HEK293 (cell line): Measurements from ENCODE around the gene SCN10A.

Source experiments
- CTCF ChIA-PET: fragments of 350-600 bp; formaldehyde crosslinking; extraction: SDS; loops from one replicate; lab custom pipeline; 2021; ENCODE audit warnings: antibody characterized with exemption; lab: Yijun Ruan, JAX
- POLR2A ChIA-PET: fragments of 300-600 bp; formaldehyde crosslinking; extraction: SDS; loops from one replicate; lab custom pipeline; 2020; ENCODE audit warnings: antibody characterized with exemption, inconsistent platforms; lab: Yijun Ruan, JAX
- H3K27ac ChIP-seq: fragments of 200-500 bp; sonication (Bioruptor generic); 2 replicates; pipeline ENCODE4 v1.5.1; 2014; ENCODE audit warnings: low read depth, low read length, control low read depth, inconsistent platforms; ENCODE audit errors: extremely low read depth
- H3K36me3 ChIP-seq, 2 experiments: fragments of 200-500 bp in 1 of 2; sonication (Bioruptor generic) in 1 of 2; 1 replicate in 1 of 2; 2 replicates in 1 of 2; pipeline ENCODE4 v1.5.1; 2014 to 2017; ENCODE audit warnings: inconsistent platforms in 2 of 2, low read length in 2 of 2; ENCODE audit not compliant: control insufficient read depth in 2 of 2, insufficient read depth in 1 of 2
- H3K4me1 ChIP-seq: fragments of 200-500 bp; sonication (Bioruptor generic); 2 replicates; pipeline ENCODE4 v1.5.1; 2014; ENCODE audit warnings: mild to moderate bottlenecking, low read length, inconsistent platforms; ENCODE audit not compliant: control insufficient read depth, insufficient read depth
- H3K4me3 ChIP-seq: 2 replicates; pipeline ENCODE4 v1.5.1; 2011; ENCODE audit warnings: low read depth, mild to moderate bottlenecking, control low read depth, low read length, moderate library complexity
- H3K9me3 ChIP-seq: fragments of 200-500 bp; sonication (Bioruptor generic); 2 replicates; pipeline ENCODE4 v1.5.1; 2014; ENCODE audit warnings: low read depth, low read length, inconsistent platforms; ENCODE audit not compliant: control insufficient read depth, insufficient read depth
- BCL11B ChIP-seq: fragments of 450-650 bp; formaldehyde crosslinking; IDR thresholded peaks from 2 replicates; pipeline ENCODE4 v1.5.1; 2016; ENCODE audit warnings: low read depth, missing biosample characterization, missing genetic modification characterization
- KLF7 ChIP-seq: fragments of 450-650 bp; formaldehyde crosslinking; IDR thresholded peaks from 2 replicates; pipeline ENCODE4 v1.5.1; 2016; ENCODE audit warnings: missing biosample characterization, missing genetic modification characterization, borderline replicate concordance
- REPIN1 ChIP-seq: fragments of 450-650 bp; formaldehyde crosslinking; IDR thresholded peaks from 2 replicates; pipeline ENCODE4 v1.5.1; 2017; ENCODE audit warnings: missing biosample characterization, missing genetic modification characterization, low read depth
- SCRT1 ChIP-seq: fragments of 450-650 bp; formaldehyde crosslinking; IDR thresholded peaks from 2 replicates; pipeline ENCODE4 v1.5.1; 2016; ENCODE audit warnings: missing biosample characterization, missing genetic modification characterization, borderline replicate concordance
- ZNF140 ChIP-seq: fragments of 450-650 bp; formaldehyde crosslinking; IDR thresholded peaks from 2 replicates; pipeline ENCODE4 v1.5.1; 2016; ENCODE audit warnings: missing biosample characterization, missing genetic modification characterization
- ZNF146 ChIP-seq: fragments of 450-650 bp; formaldehyde crosslinking; IDR thresholded peaks from 2 replicates; pipeline ENCODE4 v1.5.1; 2016; ENCODE audit warnings: missing biosample characterization, missing genetic modification characterization
- ZNF184 ChIP-seq: fragments of 450-650 bp; IDR thresholded peaks from 2 replicates; pipeline ENCODE4 v1.5.1; 2018; ENCODE audit warnings: missing biosample characterization, mild to moderate bottlenecking, missing genetic modification characterization
- ZNF211 ChIP-seq: fragments of 450-650 bp; formaldehyde crosslinking; IDR thresholded peaks from 2 replicates; pipeline ENCODE4 v1.5.1; 2016; ENCODE audit warnings: low read depth, missing biosample characterization, missing genetic modification characterization
- ZNF223 ChIP-seq: fragments of 450-650 bp; formaldehyde crosslinking; IDR thresholded peaks from 2 replicates; pipeline ENCODE4 v1.5.1; 2016; ENCODE audit warnings: missing biosample characterization, missing genetic modification characterization
- ZNF311 ChIP-seq: fragments of 450-650 bp; formaldehyde crosslinking; IDR thresholded peaks from 2 replicates; pipeline ENCODE4 v1.5.1; 2017; ENCODE audit warnings: missing biosample characterization, missing genetic modification characterization, borderline replicate concordance
- ZNF354C ChIP-seq: fragments of 450-650 bp; formaldehyde crosslinking; IDR thresholded peaks from 2 replicates; pipeline ENCODE4 v1.5.1; 2016; ENCODE audit warnings: missing biosample characterization, missing genetic modification characterization, low read depth, borderline replicate concordance
- ZNF48 ChIP-seq: fragments of 450-650 bp; formaldehyde crosslinking; IDR thresholded peaks from 2 replicates; pipeline ENCODE4 v1.5.1; 2016; ENCODE audit warnings: missing biosample characterization, missing genetic modification characterization
- ZNF521 ChIP-seq: fragments of 450-650 bp; formaldehyde crosslinking; IDR thresholded peaks from 2 replicates; pipeline ENCODE4 v1.5.1; 2017; ENCODE audit warnings: missing biosample characterization, mild to moderate bottlenecking, missing genetic modification characterization
- ZNF555 ChIP-seq: fragments of 450-650 bp; formaldehyde crosslinking; conservative IDR thresholded peaks from 2 replicates; pipeline ENCODE4 v1.5.1; 2017; ENCODE audit warnings: missing biosample characterization, mild to moderate bottlenecking, missing genetic modification characterization, inconsistent platforms
- ZNF596 ChIP-seq: fragments of 450-650 bp; IDR thresholded peaks from 2 replicates; pipeline ENCODE4 v1.5.0; 2018; ENCODE audit warnings: missing biosample characterization, mild to moderate bottlenecking, missing genetic modification characterization, moderate library complexity
- ZNF600 ChIP-seq: fragments of 450-650 bp; formaldehyde crosslinking; IDR thresholded peaks from 2 replicates; pipeline ENCODE4 v1.5.1; 2016; ENCODE audit warnings: missing biosample characterization, missing genetic modification characterization
- ZNF777 ChIP-seq: fragments of 450-650 bp; formaldehyde crosslinking; IDR thresholded peaks from 2 replicates; pipeline ENCODE4 v1.5.1; 2017; ENCODE audit warnings: missing biosample characterization, missing genetic modification characterization, borderline replicate concordance
- ZNF785 ChIP-seq: fragments of 450-650 bp; formaldehyde crosslinking; IDR thresholded peaks from 2 replicates; pipeline ENCODE4 v1.5.1; 2016; ENCODE audit warnings: missing biosample characterization, missing genetic modification characterization
- ZSCAN16 ChIP-seq: fragments of 450-650 bp; formaldehyde crosslinking; IDR thresholded peaks from 2 replicates; pipeline ENCODE4 v1.5.1; 2016; ENCODE audit warnings: missing biosample characterization, missing genetic modification characterization
- TF ChIP-seq, protein P1 (sequence below): fragments of 450-650 bp; IDR thresholded peaks from 2 replicates; pipeline ENCODE4 v1.5.1; 2018; ENCODE audit warnings: missing biosample characterization, missing genetic modification characterization
- TF ChIP-seq, protein P2 (sequence below): fragments of 450-650 bp; formaldehyde crosslinking; IDR thresholded peaks from 2 replicates; pipeline ENCODE4 v1.5.1; 2017; ENCODE audit warnings: missing biosample characterization, missing genetic modification characterization

Gene SCN10A

DNA sequence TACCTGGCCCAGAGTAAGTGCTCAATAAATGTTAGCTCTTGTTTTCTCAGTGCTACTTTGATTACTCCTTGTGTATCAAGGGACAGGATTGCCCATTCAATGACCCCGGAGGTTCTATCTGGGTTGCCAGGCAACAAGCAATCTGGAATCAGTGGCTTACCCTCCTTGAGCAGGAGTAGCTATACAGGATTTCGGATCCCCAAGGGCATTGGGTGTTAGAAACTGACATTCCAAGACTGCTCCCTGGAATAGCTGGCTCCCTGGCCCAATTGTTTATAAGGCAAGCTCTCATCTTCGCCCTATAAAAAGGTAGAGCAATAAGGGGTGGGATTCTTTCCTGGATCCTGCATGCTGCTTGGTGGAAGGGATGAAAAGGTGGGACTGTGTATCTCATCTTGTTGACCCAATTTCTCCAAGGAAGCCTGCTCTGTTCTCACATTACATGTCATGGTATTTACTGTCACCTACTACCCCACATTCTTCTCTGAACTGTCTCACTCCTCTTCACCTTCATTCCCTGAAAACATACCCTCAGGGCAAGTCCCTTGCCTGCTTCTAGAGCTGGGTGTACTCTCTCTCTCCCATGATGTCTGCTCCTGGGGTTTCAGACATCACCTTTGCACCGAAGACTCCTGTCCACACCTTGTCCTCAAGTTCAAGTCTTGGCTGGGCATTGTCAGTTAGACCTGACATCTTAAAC lies 26.4 kb upstream of the SCN10A start (continued):
- TF ChIP-seq ZNF311 (tag by site-specific recombination) (no peak), ZNF785 (tag by site-specific recombination) (no peak), ZNF184 (no peak)
- TF ChIP-seq, protein P1, sequence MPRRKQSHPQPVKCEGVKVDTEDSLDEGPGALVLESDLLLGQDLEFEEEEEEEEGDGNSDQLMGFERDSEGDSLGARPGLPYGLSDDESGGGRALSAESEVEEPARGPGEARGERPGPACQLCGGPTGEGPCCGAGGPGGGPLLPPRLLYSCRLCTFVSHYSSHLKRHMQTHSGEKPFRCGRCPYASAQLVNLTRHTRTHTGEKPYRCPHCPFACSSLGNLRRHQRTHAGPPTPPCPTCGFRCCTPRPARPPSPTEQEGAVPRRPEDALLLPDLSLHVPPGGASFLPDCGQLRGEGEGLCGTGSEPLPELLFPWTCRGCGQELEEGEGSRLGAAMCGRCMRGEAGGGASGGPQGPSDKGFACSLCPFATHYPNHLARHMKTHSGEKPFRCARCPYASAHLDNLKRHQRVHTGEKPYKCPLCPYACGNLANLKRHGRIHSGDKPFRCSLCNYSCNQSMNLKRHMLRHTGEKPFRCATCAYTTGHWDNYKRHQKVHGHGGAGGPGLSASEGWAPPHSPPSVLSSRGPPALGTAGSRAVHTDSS (tag by site-specific recombination): no peak

DNA sequence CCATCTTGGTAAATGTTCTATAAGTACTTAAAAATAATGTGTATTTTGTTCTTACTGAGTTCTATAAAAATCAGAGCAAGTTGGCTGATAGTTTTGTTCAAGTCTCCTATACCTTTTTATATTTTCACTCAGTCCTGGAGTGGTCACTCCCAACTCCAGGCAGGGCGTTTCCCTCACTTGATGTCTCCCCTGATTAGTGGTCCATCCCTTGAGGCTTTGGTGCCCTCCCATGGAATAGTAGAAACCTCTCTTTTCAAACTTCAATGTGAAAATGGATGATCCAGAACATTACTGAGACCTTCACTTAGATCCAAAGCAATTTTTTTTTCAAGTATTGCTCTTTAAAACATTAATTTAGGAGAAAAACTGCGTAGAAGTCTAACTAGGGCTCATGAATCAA lies 25.0 kb upstream of the SCN10A start:
- no peaks in the 10 kb centered on the region for H3K36me3 ChIP-seq
- TF ChIP-seq ZNF777 (no peak), ZNF223 (no peak), ZNF48 (tag by site-specific recombination) (no peak), ZNF146 (tag by site-specific recombination) (no peak), KLF7 (tag by site-specific recombination) (no peak), ZNF596 (tag by site-specific recombination) (no peak), ZNF354C (tag by site-specific recombination) (no peak), ZNF555 (tag by site-specific recombination) (no peak), REPIN1 (tag by site-specific recombination) (no peak)
- no peak overlapping the region for H3K27ac ChIP-seq
- no peaks in the 10 kb centered on the region for H3K4me1 ChIP-seq
- ChIA-PET CTCF (interaction anchor here (0.6 to 2.6 kb wide), 14 partner anchors 9 to 448 kb away, joined by 3 to 14 read pairs (median 4); no protein-coding TSS in a partner anchor), POLR2A (no interaction called here)
- no peaks in the 10 kb centered on the region for H3K9me3 ChIP-seq
- H3K4me3 ChIP-seq: no peak overlapping the region

DNA sequence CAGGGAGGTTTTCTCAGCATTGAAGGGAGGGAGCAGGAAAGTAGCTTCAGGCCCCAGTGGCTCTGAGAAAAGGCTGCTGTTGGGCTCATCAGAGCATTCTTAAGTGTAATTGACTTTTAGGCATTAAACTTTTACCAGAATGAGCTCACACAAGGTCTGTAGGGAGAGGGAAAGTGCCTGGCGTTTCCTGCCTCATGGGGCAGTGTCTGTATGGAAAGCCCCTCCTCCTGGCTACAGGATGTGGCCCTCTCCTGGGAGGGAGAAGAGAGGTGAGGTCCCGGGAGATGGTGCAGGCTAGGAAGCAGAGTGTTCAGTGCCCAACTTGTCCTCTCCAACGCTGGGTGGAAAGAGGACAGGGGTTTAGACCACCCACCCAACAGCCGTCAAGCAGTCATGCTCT lies 21.3 kb upstream of the SCN10A start:
- H3K9me3 ChIP-seq: no peaks in the 10 kb centered on the region
- H3K27ac ChIP-seq: no peak overlapping the region
- H3K4me3 ChIP-seq: no peak overlapping the region
- CTCF ChIA-PET: interaction anchor here (1.1 to 1.6 kb wide), 3 partner anchors 186 to 316 kb away, joined by 3 read pairs; no protein-coding TSS in a partner anchor
- TF ChIP-seq ZSCAN16 (no peak), ZNF600 (no peak), ZNF140 (tag by site-specific recombination) (no peak), ZNF211 (tag by site-specific recombination) (no peak), ZNF521 (tag by site-specific recombination) (no peak), SCRT1 (tag by site-specific recombination) (no peak), BCL11B (tag by site-specific recombination) (no peak)
- TF ChIP-seq, protein P2, sequence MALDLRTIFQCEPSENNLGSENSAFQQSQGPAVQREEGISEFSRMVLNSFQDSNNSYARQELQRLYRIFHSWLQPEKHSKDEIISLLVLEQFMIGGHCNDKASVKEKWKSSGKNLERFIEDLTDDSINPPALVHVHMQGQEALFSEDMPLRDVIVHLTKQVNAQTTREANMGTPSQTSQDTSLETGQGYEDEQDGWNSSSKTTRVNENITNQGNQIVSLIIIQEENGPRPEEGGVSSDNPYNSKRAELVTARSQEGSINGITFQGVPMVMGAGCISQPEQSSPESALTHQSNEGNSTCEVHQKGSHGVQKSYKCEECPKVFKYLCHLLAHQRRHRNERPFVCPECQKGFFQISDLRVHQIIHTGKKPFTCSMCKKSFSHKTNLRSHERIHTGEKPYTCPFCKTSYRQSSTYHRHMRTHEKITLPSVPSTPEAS: no peak
- POLR2A ChIA-PET: no interaction called here
- H3K36me3 ChIP-seq: no peaks in the 10 kb centered on the region
- no peaks in the 10 kb centered on the region for H3K4me1 ChIP-seq
